ENCODE results near the gene CCDC57. TPM values are rescaled to one million over a fixed set of nuclear protein-coding genes. Genes with fewer than 3 reads are reported as not detected.
"Not testable (repeated sequence)": the region's sequence is repeated elsewhere in the genome, so short reads cannot be mapped to it uniquely, and the experiment has no call there.

The CCDC57 gene
- total RNA-seq, 4 donors from 2014 or later = 27.1 to 79.9 (median 50.9) TPM

DNA sequence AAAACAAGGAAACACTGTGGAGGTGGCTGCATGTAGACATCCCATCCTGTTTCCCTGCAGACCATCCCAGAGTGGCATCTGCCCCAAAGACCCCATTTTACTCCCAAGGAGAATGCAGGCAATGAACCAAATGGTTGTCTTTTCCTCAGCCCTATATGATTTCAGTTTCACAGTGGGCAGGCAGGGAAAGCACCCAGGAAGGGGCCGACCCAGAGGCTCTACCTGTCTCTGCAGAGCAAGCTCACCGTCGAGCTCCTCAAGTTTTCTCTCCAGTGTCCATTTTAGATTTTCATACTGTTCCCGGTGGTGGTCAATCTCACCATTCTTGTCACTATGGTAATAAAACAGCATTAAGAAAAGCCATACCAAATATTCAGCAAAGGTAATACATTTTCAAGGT is 14.6 kb downstream of the CCDC57 start:
- no peak overlapping the region for H3K27ac ChIP-seq
- H3K36me3 ChIP-seq = peaks cover 16 to 22% of the 10 kb centered on the region in 2 donors
- intact Hi-C loops (cut with DNase I) = no loop called here
- H3K27me3 ChIP-seq = no peaks in the 10 kb centered on the region
- WGBS, 2 donors = 94 to 97% methylated on average over 4 of the region's 4 CpGs
- no peaks in the 10 kb centered on the region for H3K9me3 ChIP-seq
- TF ChIP-seq, protein P1, sequence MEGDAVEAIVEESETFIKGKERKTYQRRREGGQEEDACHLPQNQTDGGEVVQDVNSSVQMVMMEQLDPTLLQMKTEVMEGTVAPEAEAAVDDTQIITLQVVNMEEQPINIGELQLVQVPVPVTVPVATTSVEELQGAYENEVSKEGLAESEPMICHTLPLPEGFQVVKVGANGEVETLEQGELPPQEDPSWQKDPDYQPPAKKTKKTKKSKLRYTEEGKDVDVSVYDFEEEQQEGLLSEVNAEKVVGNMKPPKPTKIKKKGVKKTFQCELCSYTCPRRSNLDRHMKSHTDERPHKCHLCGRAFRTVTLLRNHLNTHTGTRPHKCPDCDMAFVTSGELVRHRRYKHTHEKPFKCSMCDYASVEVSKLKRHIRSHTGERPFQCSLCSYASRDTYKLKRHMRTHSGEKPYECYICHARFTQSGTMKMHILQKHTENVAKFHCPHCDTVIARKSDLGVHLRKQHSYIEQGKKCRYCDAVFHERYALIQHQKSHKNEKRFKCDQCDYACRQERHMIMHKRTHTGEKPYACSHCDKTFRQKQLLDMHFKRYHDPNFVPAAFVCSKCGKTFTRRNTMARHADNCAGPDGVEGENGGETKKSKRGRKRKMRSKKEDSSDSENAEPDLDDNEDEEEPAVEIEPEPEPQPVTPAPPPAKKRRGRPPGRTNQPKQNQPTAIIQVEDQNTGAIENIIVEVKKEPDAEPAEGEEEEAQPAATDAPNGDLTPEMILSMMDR (IDR thresholded peaks at IDR 0.05) = no peak
- no peak for TF ChIP-seq POLR2A (IDR thresholded peaks at IDR 0.05)
- DNase-seq = no peak
- H3K4me1 ChIP-seq = no peaks in the 10 kb centered on the region
- no peak overlapping the region for H3K4me3 ChIP-seq (replicated peaks in 1 of 3)

DNA sequence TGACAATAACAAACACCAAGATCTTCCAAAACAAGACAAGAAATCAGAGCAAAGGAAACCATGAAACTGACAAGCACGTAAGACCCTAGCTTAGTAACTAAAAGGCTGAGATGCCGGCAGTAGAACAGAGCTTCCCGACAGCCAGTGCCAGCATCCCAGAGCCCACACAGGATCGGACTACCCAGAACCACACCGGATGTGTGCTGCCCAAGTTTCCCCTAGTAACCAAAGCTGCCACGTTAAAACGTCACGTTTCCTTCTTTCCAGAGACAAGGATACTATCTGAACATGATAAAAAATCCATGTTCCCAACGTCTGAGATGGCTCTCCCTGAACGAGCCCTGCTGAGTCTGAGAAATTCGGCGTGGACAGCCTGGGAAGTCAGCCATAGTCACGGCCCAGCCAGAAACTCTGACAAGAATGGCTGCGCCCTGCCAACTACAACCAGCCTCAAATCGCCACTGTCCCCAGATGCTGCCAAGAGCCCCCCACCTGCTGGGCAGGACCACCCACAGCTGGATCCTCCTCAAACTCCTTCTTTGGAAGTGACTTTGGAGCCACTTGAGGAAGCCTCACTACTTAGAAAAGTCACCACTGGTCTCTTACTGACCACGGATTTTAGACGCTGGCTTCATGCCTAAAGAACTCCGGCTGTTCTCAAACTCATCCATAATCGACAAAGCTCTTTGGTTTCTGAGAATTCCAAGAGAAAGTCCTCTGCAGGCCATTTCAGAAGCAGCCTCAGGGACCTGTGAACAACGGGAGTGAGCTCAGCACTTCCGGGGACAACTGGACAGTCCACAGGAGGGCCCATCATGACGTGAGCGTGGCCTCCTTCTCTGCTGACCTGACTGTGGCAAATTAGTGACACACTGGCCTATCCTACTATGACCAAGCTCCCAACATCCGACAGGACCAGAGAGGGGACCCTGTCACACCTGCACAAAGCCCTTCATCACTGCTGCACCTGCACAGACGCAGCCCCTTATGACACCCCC is 16.7 kb downstream of the CCDC57 start:
- 79 to 89% methylated on average over 24 to 25 of the region's 25 CpGs for WGBS, 2 donors
- no peak for DNase-seq

DNA sequence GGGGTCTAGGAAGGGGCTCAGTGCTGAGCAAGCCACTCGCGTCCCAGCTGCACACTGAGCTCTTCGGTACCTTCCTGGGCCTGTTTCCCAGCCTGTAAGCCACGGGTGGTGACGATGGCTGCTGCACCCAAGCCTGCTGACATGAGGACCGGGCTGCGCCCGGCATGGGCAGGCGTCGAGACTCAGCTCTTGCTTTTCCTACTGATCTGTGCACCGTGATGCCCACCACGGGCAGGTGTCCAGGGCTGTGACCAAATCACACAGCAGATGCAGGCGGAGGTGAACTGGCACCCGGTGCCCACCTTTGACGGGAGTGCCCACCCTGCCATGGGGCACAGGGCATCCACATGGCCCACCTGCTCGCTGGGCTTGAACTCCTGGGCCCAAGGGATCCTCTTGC is 17.9 kb downstream of the CCDC57 start:
- Histone ChIP-seq H3K27me3 (no peaks in the 10 kb centered on the region), H3K9me3 (no peaks in the 10 kb centered on the region), H3K36me3 (peaks cover 18 to 26% of the 10 kb centered on the region in 2 donors), H3K27ac (no peak overlapping the region), H3K4me3 (replicated peaks in 1 of 3) (no peak overlapping the region), H3K4me1 (peaks cover 0 to 3% of the 10 kb centered on the region in 2 donors)
- WGBS, 2 donors = 96 to 97% methylated on average over 5 to 16 of the region's 16 CpGs
- intact Hi-C loops (cut with DNase I) = no loop called here
- no peak for DNase-seq
- no peak for TF ChIP-seq POLR2A (IDR thresholded peaks at IDR 0.05)
- TF ChIP-seq, protein P1 (IDR thresholded peaks at IDR 0.05) = no peak

More for the DNA sequence above, 16.7 kb downstream of the CCDC57 start:
- no peak overlapping the region for H3K27ac ChIP-seq
- H3K36me3 ChIP-seq = peaks cover 18 to 26% of the 10 kb centered on the region in 2 donors
- no peaks in the 10 kb centered on the region for H3K27me3 ChIP-seq
- intact Hi-C loops (cut with DNase I) = no loop called here
- no peaks in the 10 kb centered on the region for H3K9me3 ChIP-seq
- H3K4me1 ChIP-seq = no peaks in the 10 kb centered on the region
- H3K4me3 ChIP-seq (replicated peaks in 1 of 3) = no peak overlapping the region
- no peak for TF ChIP-seq POLR2A (IDR thresholded peaks at IDR 0.05)
- TF ChIP-seq, protein P1 (IDR thresholded peaks at IDR 0.05) = no peak

DNA sequence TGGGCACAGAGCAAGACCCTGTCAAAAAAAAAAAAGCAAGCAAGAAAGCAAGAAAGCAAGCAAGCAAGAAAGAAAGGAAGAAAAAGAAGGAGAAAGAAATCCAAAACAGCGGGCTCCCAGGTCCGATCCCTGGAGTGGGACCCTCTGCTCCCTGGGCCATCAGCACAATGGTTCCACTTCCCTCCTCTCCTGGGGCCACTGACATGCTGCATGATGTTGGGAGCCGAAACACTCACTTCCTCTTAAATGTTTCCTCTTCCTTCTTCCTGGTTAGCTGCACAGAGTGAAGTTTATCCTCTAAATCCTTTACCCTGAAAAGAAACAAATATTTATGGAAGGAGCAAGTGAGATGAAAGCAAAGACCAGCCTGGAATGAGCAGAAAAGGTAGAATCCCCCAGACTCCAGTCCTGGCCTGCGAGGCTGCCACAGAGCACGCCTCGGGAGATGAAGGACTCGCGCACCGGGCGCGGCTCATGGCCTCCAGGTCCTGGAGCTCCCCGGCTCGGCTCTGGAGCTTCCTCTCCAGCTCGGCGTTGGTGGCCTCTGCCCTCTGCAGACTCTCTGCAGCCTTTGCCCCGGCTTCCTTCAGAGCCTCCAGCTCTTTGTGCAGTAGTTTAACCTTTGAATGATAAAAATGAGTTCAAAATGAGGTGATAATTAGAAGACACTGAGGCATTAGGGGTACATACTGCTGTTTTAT is 19.0 kb downstream of the CCDC57 start:
- no peaks in the 10 kb centered on the region for H3K9me3 ChIP-seq
- H3K27ac ChIP-seq = no peak overlapping the region
- TF ChIP-seq POLR2A (IDR thresholded peaks at IDR 0.05) = no peak
- TF ChIP-seq, protein P1 (IDR thresholded peaks at IDR 0.05) = no peak
- 91% methylated on average over 16 of the region's 16 CpGs for WGBS, 2 donors
- intact Hi-C loops (cut with DNase I) = no loop called here
- no peaks in the 10 kb centered on the region for H3K27me3 ChIP-seq
- peaks cover 0 to 3% of the 10 kb centered on the region in 2 donors for H3K4me1 ChIP-seq
- DNase-seq = no peak
- H3K36me3 ChIP-seq = peaks cover 18 to 26% of the 10 kb centered on the region in 2 donors
- no peak overlapping the region for H3K4me3 ChIP-seq (replicated peaks in 1 of 3)

DNA sequence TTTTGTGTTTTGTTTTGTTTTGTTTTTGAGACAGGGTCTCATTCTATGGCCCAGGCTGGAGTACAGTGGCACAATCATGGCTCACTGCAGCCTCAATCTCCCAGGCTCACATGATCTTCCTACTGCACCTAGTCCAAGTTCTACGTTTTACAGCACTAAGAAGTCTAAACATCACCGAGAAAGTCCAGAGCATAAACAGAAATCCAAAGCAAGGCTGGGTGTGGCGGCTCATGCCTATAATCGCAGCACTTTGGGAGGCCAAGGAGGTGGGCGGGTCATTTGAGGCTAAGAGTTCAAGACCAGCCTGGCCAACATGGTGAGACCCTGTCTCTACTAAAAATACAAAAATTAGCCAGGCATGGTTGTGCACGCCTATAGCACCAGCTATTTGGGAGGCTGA is 19.6 kb downstream of the CCDC57 start:
- H3K9me3 ChIP-seq; H3K27me3 ChIP-seq; intact Hi-C loops (cut with DNase I); H3K4me3 ChIP-seq (replicated peaks in 1 of 3); H3K27ac ChIP-seq; H3K4me1 ChIP-seq; DNase-seq: not testable (repeated sequence)
- 85% methylated on average over 6 of the region's 6 CpGs for WGBS, 2 donors
- peaks cover 17 to 26% of the 10 kb centered on the region in 2 donors for H3K36me3 ChIP-seq

Data from thyroid gland (tissue), 4 donors.